Uterus (tissue), 2 donors: ENCODE measurements around the gene HSPA14.

Source experiments
- CTCF ChIP-seq, 4 experiments: fragments of 200-600 bp in 2 of 4; fragments of 450-650 bp in 2 of 4; sonication (generic) in 2 of 4; IDR thresholded peaks; one replicate each; pipeline ENCODE4 v1.5.1; 2016 to 2019; ENCODE audit warnings: antibody characterized with exemption in 4 of 4, mild to moderate bottlenecking in 2 of 4, moderate library complexity in 1 of 4
- POLR2A ChIP-seq, 2 donors: fragments of 450-650 bp; IDR thresholded peaks; one replicate each; pipeline ENCODE4 v1.6.1; 2016; ENCODE audit warnings: antibody characterized with exemption in 2 of 2, mild to moderate bottlenecking in 1 of 2, moderate library complexity in 1 of 2

GRCh38 chr10:14822879-14823755 is 15.0 kb upstream of the HSPA14 start:
- TF ChIP-seq CTCF (IDR thresholded peaks at IDR 0.05) = peak; percentile 61 to 71 (median 66)
- no peak for TF ChIP-seq POLR2A (IDR thresholded peaks at IDR 0.05)
